NCI-H2171 treated with DMSO at 0.1 percent for 48 hours (cell line): Measurements from ENCODE around the gene RPP14.
A peak's percentile ranks its signal among the peaks of the same experiment; 100 is the strongest.
"Not testable (repeated sequence)": the region's sequence is repeated elsewhere in the genome, so short reads cannot be mapped to it uniquely, and the experiment has no call there.

Experiments
- DNase-seq: peaks from one replicate; lab custom pipeline; 2025; lab: John Stamatoyannopoulos, UW

Gene RPP14

GRCh38 chr3:58305882-58306711 lies at the start of gene RPP14, which contains the start of gene HTD2:
Gene RPP14 (plus strand): TSS chr3:58306245. CDS start chr3:58310330, 4,085 bp downstream.
Gene HTD2 (plus strand): TSS chr3:58306520. CDS start chr3:58317614, 11,094 bp downstream.
- DNase-seq, result peak; percentile 81

DNA sequence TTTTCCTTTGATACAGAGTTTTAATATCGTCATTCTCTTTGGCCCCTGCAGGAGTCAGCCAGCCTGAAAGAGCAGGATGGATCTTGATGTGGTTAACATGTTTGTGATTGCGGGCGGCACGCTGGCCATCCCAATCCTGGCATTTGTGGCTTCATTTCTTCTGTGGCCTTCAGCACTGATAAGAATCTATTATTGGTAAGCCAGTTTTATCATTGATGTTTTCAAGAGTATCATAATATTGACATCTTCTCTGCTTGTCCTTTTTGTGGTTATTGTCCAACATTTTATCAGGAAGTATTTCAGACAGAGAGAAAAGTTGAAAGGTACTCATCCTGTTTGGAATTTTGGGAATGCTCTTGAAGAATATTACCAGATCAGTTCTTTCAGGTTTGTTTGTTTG lies 49.5 kb upstream of the RPP14 start:
- DNase-seq, result no peak

- DNase-seq, result no peak
These were observed 47.5 kb upstream of the RPP14 start for GRCh38 chr3:58258392-58259055.

DNA sequence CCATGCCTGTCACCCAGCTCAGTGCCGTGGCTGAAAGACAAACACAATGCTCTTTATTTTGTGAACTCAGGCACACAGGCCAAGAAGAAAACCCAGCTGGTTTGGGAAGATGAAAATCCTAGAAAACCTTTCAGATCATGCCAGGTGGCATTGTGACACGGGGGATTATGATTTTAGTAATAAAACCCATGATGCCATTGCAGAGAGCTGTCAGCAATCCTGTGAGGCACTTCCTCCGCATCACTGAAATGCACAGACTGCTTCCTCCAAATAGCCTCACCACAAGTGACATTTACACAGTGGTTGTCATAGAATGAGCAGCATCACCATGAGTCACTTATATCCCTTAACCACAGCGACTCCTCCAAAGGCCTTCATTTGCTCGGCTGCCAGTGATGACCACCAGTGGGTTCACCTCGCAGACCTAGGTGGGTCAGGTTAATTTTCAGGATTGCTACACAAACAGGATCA lies 45.7 kb upstream of the RPP14 start:
- DNase-seq, result peak; percentile 40

- peak; percentile 62 for DNase-seq
These were observed 45.3 kb upstream of the RPP14 start for GRCh38 chr3:58260733-58261132.

- no peak for DNase-seq
These were observed 43.9 kb upstream of the RPP14 start for GRCh38 chr3:58261954-58262666.

DNA sequence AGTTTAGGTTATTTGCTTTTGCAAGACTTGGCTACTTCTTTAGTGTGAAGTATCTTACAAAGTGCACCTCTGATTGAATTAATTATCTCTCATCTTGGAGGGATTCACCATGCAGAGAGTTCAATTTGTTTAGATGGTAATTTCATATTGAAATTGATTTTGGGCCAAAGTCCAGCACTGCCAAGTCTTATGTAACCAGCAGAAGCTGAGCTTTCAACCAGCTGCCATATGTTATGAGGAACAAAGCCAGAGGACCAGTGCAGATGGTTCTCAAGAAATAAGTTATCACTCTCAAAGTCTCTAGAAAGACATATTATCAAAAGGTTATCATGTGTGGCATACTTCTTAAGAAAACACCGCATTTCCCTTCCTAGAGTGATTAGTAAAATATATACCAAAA lies 39.5 kb upstream of the RPP14 start:
- DNase-seq, result peak; percentile 0

DNA sequence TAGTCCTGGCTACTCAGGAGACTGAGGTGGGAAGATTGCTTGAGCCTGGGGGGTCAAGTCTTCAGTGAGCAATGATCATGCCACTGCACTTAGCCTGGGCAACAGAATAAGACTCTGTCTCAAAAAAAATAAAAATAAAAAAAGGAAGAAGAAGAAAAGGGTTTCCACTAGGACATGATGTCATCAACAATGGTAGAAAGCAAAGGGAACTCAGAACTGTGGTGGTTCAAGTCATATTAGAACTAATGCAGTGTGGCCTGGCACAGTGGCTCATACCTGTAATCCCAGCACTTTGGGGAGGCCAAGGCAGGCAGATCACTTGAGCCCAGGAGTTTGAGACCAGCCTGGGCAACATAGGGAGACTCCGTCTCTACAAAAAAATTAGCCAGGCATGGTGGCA lies 38.5 kb upstream of the RPP14 start:
- DNase-seq, result not testable (repeated sequence)

DNA sequence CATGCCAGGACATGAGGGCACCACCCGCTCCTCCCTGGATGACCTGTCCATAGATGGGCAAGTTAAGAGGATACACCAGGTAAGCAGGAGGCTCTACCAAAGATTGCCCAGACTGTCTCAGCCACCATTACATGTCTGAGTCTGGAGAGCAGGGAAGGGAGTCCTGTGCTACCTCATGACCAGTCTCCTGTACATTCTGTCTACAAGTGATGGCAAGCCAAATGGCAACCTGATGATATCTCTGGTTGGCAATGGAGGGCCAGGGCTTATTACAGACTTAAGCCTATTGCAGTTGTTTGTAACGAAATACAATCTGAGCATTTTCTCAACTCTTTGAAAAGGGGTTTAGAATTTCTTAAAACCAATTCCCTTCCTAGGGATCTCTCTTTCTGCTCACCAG lies 36.7 kb upstream of the RPP14 start:
- DNase-seq, result no peak

GRCh38 chr3:58270485-58270884 lies 35.6 kb upstream of the RPP14 start:
- DNase-seq, result no peak

DNA sequence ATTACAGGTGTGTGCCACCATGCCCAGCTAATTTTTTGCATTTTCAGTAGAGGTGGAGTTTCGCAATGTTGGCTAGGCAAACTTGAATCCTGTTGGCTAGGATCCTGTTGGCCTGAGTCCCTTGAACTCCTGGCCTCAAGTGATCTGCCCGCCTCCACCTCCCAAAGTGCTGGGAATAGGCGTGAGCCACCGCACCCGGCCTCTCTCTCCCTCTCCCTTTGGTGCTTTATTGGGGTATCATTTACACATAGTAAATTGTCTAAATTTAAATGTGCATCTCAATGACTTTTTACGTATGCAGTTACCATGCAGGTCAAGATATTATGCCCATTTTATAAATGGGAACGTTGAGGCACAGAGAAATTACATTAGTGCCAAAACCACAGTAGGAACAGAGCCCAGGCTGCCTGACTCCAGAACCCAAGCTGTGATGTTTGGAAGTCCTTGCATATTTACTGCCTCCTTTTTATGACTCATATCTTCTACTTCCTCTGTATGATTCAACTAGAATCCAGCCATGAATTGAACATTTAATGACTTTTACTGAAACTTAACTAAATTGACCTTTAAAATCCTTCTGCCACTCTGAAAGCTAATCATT lies 34.0 kb upstream of the RPP14 start:
- DNase-seq, result no peak

DNA sequence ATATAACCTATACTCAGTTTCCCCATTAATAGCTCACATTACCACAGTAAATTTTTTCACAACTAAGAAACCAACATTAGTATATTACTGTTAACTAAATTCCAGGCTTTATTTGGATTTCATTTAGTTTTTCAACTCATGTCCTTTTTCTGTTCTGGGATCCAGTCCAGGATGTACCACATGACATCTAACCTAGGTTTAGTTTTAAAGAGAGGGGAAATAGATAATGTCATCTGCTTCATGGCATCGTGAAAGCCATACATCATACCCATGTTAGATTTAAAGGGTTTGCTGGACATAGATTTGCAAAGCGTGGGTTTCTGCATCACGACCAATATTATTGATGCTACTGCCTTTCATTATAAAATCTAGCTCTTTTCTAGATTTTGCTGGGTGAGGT lies 33.2 kb upstream of the RPP14 start:
- DNase-seq, result no peak

- not testable (repeated sequence) for DNase-seq
These were observed 32.7 kb upstream of the RPP14 start for GRCh38 chr3:58273362-58273761.

DNA sequence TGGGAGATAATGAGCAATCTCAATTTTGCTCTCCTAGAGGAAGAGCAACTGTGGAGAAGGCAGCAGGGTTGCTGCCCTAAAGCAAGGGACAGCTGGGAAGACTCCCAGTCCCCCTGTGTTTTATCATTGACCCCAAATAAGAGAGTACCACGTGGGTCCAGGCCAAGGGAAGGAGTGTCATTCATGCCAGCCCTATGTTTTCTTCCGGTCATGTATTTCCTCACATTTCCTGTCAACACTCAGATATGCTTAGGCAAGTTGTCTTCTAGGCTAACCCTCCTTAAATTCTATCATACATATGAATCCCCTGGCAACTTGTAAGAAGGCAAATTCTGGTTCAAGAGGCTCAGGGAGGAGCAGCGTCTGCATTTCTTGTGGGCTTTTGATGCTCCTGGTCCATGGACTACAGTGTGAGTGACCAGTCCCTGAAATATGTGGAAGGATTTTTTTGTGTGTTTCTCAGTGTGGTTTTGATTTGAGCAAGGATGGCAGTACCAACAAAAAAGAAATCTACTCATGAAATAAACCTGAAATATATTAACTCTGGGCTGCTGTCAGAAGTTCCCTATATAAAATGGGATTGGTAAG lies 31.9 kb upstream of the RPP14 start:
- DNase-seq, result no peak

DNA sequence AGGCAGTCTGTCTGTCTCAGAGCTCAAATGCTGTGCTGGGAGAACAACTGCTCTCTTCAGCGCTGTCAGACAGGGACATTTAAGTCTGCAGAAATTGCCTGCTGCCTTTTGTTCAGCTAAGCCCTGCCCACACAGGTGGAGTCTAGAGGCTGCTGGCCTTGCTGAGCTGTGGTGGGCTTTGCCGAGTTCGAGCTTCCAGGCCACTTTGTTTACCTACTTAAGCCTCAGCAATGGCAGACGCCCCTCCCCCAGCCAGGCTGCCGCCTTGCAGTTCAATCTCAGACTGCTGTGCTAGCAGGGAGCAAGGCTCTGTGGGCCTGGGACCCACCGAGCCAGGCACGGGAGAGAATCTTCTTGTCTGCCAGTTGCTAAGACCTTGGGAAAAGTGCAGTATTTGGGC lies 25.0 kb upstream of the RPP14 start:
- DNase-seq, result no peak

DNA sequence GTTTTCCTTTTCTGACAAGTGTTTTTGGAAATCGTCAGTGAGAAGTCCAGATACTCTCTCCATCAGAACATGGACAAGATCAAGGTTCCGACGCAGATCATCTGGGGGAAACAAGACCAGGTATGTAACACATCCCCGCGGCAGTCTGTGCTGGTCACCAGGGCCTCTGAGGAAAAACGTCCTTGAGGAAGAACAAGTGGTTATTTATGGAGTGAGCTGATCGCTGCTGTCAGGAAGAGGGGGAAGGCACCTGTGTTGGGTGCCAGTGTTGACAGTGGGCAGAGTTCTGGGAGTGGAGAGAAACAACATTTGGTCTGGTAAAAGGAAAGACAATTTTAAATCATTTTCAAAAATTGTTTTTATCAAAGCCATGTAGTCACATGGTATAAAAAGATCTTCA lies 20.7 kb upstream of the RPP14 start:
- DNase-seq, result no peak

DNA sequence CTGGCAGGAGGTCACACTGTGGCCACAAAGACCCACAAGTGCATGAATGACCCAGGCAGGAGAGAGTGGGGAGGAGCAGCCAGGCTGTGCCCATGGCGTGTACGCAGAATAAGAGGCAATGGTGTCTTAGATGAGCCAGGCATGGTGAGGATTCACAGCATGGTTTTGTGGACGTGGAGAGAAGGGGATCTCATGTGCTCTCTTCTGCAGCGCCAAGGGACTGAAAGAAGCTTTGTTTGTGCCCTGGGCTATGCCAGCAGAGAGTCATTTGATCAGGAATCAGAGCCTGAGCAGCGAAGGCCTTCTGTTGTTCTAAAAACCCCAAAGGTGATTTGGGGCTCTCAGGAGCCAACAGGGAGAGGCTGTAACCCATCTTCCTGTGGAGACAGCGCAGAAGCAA lies 18.7 kb upstream of the RPP14 start:
- no peak for DNase-seq

- no peak for DNase-seq
These were observed 17.9 kb upstream of the RPP14 start for GRCh38 chr3:58288011-58288728.

DNA sequence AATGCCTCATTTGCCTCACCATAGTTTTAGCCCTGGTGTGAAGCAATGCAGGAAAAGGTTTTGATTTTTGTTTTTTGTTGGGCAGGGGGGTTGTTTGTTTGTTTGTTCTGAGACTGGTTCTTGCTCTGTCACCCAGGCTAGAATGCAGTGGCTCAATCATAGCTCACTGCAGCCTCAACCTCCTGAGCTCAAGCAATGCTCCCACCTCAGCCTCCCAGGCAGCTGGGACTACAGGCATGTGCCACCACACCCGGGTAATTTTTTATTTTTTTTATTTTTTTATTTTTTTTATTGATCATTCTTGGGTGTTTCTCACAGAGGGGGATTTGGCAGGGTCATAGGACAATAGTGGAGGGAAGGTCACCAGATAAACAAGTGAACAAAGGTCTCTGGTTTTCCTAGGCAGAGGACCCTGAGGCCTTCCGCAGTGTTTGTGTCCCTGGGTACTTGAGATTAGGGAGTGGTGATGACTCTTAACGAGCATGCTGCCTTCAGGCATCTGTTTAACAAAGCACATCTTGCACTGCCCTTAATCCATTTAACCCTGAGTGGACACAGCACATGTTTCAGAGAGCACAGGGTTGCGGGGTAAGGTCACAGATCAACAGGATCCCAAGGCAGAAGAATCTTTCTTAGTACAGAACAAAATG lies 17.0 kb upstream of the RPP14 start:
- not testable (repeated sequence) for DNase-seq

GRCh38 chr3:58290446-58290845 lies 15.6 kb upstream of the RPP14 start:
- not testable (repeated sequence) for DNase-seq
